Gastrocnemius medialis (tissue), 4 donors: ENCODE data around the gene MAD2L1.

Experiments
- POLR2A ChIP-seq, 2 donors: fragments of 450-650 bp; IDR thresholded peaks; one replicate each; pipeline ENCODE4 v1.6.1; 2017; ENCODE audit warnings: antibody characterized with exemption in 2 of 2, mild to moderate bottlenecking in 2 of 2, moderate library complexity in 2 of 2
- TF ChIP-seq, protein P1 (sequence below), 5 experiments: fragments of 450-650 bp in 3 of 5; fragments of 200-600 bp in 2 of 5; sonication (generic) in 2 of 5; IDR thresholded peaks in 4 of 5; conservative IDR thresholded peaks in 1 of 5; 1 replicate in 4 of 5; 2 replicates in 1 of 5; pipeline ENCODE4 v1.5.1; 2016 to 2019; ENCODE audit warnings: antibody characterized with exemption in 5 of 5, mild to moderate bottlenecking in 3 of 5, moderate library complexity in 3 of 5

DNA sequence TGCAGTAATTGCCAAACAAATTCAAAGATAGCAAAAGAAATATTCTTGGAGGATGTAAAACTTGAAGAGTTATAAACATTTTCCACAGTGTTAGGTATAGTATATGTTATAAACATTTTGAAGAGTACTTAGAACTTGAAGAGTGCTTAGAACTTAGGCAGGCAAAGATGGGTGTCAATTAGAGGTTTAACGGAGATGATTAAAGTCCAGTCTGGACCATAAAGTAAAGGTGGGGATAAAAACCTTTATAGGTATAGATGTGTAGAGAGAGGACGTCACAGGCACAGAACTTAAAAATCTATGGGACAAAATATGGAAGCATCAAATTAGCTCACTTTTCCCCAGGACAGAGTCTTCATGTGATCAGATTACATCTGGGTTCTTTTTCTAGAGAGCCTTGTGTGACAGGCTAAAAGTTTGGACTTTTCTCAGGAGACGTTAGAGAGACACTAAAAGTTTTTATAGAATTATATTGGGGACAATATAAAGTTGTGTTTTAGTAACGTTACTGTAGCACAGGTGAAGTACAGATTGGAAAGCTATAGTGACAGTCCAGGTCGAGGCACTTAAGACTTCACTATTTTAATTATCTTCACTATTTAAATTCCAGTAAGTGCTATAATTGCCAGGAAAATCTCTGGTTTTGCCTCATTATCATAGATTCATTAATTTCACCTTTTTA, 13.3 kb upstream of the MAD2L1 start:
- TF ChIP-seq POLR2A (IDR thresholded peaks at IDR 0.05) = no peak
- TF ChIP-seq, protein P1, sequence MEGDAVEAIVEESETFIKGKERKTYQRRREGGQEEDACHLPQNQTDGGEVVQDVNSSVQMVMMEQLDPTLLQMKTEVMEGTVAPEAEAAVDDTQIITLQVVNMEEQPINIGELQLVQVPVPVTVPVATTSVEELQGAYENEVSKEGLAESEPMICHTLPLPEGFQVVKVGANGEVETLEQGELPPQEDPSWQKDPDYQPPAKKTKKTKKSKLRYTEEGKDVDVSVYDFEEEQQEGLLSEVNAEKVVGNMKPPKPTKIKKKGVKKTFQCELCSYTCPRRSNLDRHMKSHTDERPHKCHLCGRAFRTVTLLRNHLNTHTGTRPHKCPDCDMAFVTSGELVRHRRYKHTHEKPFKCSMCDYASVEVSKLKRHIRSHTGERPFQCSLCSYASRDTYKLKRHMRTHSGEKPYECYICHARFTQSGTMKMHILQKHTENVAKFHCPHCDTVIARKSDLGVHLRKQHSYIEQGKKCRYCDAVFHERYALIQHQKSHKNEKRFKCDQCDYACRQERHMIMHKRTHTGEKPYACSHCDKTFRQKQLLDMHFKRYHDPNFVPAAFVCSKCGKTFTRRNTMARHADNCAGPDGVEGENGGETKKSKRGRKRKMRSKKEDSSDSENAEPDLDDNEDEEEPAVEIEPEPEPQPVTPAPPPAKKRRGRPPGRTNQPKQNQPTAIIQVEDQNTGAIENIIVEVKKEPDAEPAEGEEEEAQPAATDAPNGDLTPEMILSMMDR (IDR thresholded peaks at IDR 0.05 in 4 of 5, conservative IDR thresholded peaks at IDR 0.05 in 1 of 5) = no peak
